Ramos (cell line): ENCODE results near the gene PRELID3B.

Experiments used
- in situ Hi-C: fragments of 300-500 bp; cut with MboI; formaldehyde crosslinking; loops from one replicate; pipeline ENCODE4 v1.14.3; 2022; ENCODE audit warnings: low sequenced_read_pairs; ENCODE audit not compliant: unreplicated experiment

PRELID3B gene

DNA sequence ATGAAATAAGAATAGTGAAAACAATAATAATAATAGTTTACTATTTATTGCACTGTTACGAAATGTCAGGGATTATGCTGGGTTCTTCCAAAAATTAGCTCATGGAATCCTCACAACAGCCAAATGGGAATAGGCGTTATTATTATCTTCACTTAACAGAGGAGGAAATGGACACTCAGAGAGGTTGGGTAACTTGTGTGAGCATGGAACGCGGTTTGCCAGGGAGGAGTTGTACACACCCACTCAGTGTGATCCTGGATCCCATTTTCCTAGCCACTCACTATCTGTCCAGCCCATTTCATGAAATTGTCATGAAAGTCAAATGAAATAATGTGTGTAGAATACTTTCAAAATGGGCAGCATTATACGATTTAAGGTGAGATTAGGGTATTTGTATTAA lies 56.9 kb downstream of the PRELID3B start:
- in situ Hi-C loops: no loop called here

DNA sequence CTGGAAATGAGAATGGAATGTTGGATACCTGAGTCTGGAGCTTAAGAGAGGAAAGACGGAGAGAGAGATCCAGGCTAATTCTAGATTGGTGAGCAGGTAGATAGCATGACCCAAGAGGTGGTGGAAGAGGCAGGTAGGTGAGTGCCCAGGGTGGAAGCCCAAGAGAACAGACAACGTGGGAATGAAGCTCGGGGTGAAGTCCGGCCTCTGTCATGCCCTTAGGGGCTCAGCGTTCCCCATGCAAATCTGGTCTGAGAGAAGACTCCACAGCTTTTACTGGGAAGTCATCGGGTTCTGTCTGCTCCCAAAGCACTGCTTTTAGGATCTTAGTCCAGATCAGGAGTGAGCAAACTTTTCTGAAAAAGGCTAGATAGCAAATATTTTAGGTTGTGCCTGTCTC lies 57.9 kb downstream of the PRELID3B start:
- in situ Hi-C loops: loop anchor here (5.0 kb wide), 1 partner anchor 77 kb away; no protein-coding TSS in a partner anchor
